GM23248 (cell line): Measurements from ENCODE around the gene CASQ2.

Experiments used
- EZH2 ChIP-seq: fragments of 200-600 bp; sonication (generic); IDR thresholded peaks from 2 replicates; pipeline ENCODE4 v1.6.1; 2018; ENCODE audit warnings: antibody characterized with exemption, mild to moderate bottlenecking; ENCODE audit not compliant: insufficient read depth, poor library complexity, severe bottlenecking
- EZH2phosphoT487 ChIP-seq: fragments of 200-600 bp; sonication (generic); IDR thresholded peaks from 2 replicates; pipeline ENCODE4 v1.6.1; 2018; ENCODE audit warnings: antibody characterized with exemption, moderate library complexity, mild to moderate bottlenecking, low read depth; ENCODE audit not compliant: insufficient read depth

DNA sequence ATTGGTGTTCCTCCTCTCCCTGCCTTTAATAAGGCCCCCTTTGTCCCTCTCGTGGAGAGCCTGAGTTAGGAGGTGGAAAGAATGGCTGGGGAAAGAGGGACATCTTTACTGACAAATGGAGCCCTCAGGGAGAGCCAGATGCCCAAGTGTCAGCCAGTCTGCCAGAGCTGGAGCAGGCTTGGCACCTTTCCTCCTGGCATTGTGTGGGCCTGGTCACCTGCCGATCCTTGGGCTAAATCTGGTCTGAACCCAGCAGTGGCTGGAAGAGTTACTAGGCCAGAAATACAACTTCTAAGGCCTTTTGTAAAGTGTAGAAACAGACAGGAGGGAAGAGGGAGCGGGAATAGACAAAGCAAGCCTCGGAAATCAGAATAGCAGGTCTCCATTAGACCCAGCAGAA is 101.8 kb downstream of the CASQ2 start:
- TF ChIP-seq EZH2: no peak
- no peak for TF ChIP-seq EZH2phosphoT487
